NCI-H345 treated with DMSO at 0.1 percent for 48 hours (cell line): ENCODE results near the gene SQSTM1.
A peak's percentile ranks its signal among the peaks of the same experiment; 100 is the strongest.
"Not testable (repeated sequence)": the region's sequence is repeated elsewhere in the genome, so short reads cannot be mapped to it uniquely, and the experiment has no call there.

ENCODE experiments used
- DNase-seq: peaks from one replicate; lab custom pipeline; 2025; ENCODE audit not compliant: unreplicated experiment; lab: John Stamatoyannopoulos, UW

The SQSTM1 gene

GRCh38 chr5:179820483-179821297 is at the start of gene SQSTM1:
SQSTM1 (plus strand) TSS chr5:179820905; CDS start chr5:179820937, 32 bp downstream.
- DNase-seq: peak; percentile 71

GRCh38 chr5:179771311-179771895 is 49.3 kb upstream of the SQSTM1 start:
- no peak for DNase-seq

- DNase-seq: no peak
Measured at GRCh38 chr5:179772351-179772750, 48.4 kb upstream of the SQSTM1 start.

- DNase-seq: no peak
Measured at GRCh38 chr5:179773686-179774040, 47.0 kb upstream of the SQSTM1 start.

GRCh38 chr5:179774442-179774841 is 46.3 kb upstream of the SQSTM1 start:
- no peak for DNase-seq

- DNase-seq: no peak
Measured at GRCh38 chr5:179776411-179776938, 44.2 kb upstream of the SQSTM1 start.

- no peak for DNase-seq
Measured at GRCh38 chr5:179777456-179777855, 43.2 kb upstream of the SQSTM1 start.

- no peak for DNase-seq
Measured at GRCh38 chr5:179777909-179778308, 42.8 kb upstream of the SQSTM1 start.

- no peak for DNase-seq
Measured at GRCh38 chr5:179778591-179778990, 42.1 kb upstream of the SQSTM1 start.

GRCh38 chr5:179779826-179780225 is 40.9 kb upstream of the SQSTM1 start:
- no peak for DNase-seq

- DNase-seq: no peak
Measured at GRCh38 chr5:179780362-179780761, 40.3 kb upstream of the SQSTM1 start.

GRCh38 chr5:179781846-179782245 is 38.9 kb upstream of the SQSTM1 start:
- DNase-seq: no peak

- no peak for DNase-seq
Measured at GRCh38 chr5:179783128-179783527, 37.6 kb upstream of the SQSTM1 start.

GRCh38 chr5:179786861-179787260 is 33.8 kb upstream of the SQSTM1 start:
- DNase-seq: no peak

GRCh38 chr5:179788193-179788854 is 32.4 kb upstream of the SQSTM1 start:
- DNase-seq: no peak

- not testable (repeated sequence) for DNase-seq
Measured at GRCh38 chr5:179789278-179789677, 31.4 kb upstream of the SQSTM1 start.

- DNase-seq: no peak
Measured at GRCh38 chr5:179791881-179792611, 28.7 kb upstream of the SQSTM1 start.

- no peak for DNase-seq
Measured at GRCh38 chr5:179792612-179793467, 27.9 kb upstream of the SQSTM1 start.

- DNase-seq: no peak
Measured at GRCh38 chr5:179793468-179794139, 27.1 kb upstream of the SQSTM1 start, which contains the start of gene LTC4S. LTC4S (plus strand) TSS chr5:179793986; CDS start chr5:179794081, 95 bp downstream.

GRCh38 chr5:179794171-179794570 is 26.5 kb upstream of the SQSTM1 start:
- DNase-seq: no peak
